Measurements from ENCODE around the gene PRDX6.
"Not testable (repeated sequence)": the region's sequence is repeated elsewhere in the genome, so short reads cannot be mapped to it uniquely, and the experiment has no call there.

Gene PRDX6

GRCh38 chr1:173491508-173491907, 14.4 kb downstream of the PRDX6 start:
- Histone ChIP-seq H3K27ac (ENCODE audit: low read depth in 2 of 2, low read length in 2 of 2) (no peak overlapping the region), H3K4me3 (ENCODE audit: low read length in 2 of 2) (no peak overlapping the region), H3K4me1 (ENCODE audit: control insufficient read depth in 2 of 2, insufficient read depth in 2 of 2, low read length in 2 of 2) (no peaks in the 10 kb centered on the region), H3K36me3 (ENCODE audit: control insufficient read depth in 2 of 2, insufficient read depth in 2 of 2, low read length in 2 of 2) (peaks cover 27 to 29% of the 10 kb centered on the region in 2 donors), H3K9me3 (ENCODE audit: control insufficient read depth in 2 of 2, low read length in 2 of 2) (no peaks in the 10 kb centered on the region), H3K27me3 (ENCODE audit: control insufficient read depth in 2 of 2, insufficient read depth in 2 of 2, low read length in 2 of 2) (no peaks in the 10 kb centered on the region), H3K9ac (ENCODE audit: low read depth in 1 of 2, low read length in 2 of 2) (no peak overlapping the region)

GRCh38 chr1:173493125-173493524, 16.0 kb downstream of the PRDX6 start:
- H3K27ac ChIP-seq (ENCODE audit: low read depth in 2 of 2, low read length in 2 of 2); H3K9ac ChIP-seq (ENCODE audit: low read depth in 1 of 2, low read length in 2 of 2); H3K4me3 ChIP-seq (ENCODE audit: low read length in 2 of 2); H3K4me1 ChIP-seq (ENCODE audit: control insufficient read depth in 2 of 2, insufficient read depth in 2 of 2, low read length in 2 of 2); H3K27me3 ChIP-seq (ENCODE audit: control insufficient read depth in 2 of 2, insufficient read depth in 2 of 2, low read length in 2 of 2); H3K9me3 ChIP-seq (ENCODE audit: control insufficient read depth in 2 of 2, low read length in 2 of 2): not testable (repeated sequence)
- H3K36me3 ChIP-seq (ENCODE audit: control insufficient read depth in 2 of 2, insufficient read depth in 2 of 2, low read length in 2 of 2): peaks cover 12 to 13% of the 10 kb centered on the region in 2 donors

DNA sequence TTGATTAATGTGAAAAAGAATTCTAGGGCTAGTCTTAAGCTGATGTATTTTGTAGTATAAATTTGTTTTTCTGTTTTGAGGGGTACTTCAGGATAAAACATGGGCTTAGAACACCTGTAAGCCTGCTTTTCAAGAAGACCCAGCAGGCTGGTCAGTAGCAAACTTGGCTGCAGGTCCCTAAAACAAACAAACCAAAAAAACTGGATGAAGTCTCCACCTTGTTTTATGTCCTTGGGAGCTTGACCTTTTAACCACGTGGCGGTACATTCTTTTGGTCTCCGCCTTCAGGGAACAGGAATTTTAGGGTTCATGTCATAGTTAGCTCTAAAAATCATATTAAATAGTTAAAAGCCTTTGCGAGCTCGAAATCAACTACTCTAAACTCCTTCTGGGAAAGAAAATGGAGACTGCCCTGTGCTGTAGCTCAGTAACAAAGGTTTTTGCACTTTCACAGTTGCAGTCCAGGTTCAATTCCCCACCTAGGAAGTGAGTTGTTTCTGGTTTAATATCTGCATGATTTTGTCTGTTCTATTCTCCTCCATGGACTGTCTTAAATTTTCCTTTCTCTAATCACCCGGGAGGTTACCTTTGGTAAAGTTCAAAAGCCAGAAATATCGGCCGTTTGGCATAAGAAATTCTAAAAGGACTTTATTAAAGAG, 18.6 kb downstream of the PRDX6 start:
- Histone ChIP-seq H3K4me1 (ENCODE audit: control insufficient read depth in 2 of 2, insufficient read depth in 2 of 2, low read length in 2 of 2) (peaks cover 0 to 2% of the 10 kb centered on the region in 2 donors), H3K4me3 (ENCODE audit: low read length in 2 of 2) (no peak overlapping the region), H3K27me3 (ENCODE audit: control insufficient read depth in 2 of 2, insufficient read depth in 2 of 2, low read length in 2 of 2) (no peaks in the 10 kb centered on the region), H3K9me3 (ENCODE audit: control insufficient read depth in 2 of 2, low read length in 2 of 2) (no peaks in the 10 kb centered on the region), H3K36me3 (ENCODE audit: control insufficient read depth in 2 of 2, insufficient read depth in 2 of 2, low read length in 2 of 2) (no peaks in the 10 kb centered on the region), H3K27ac (ENCODE audit: low read depth in 2 of 2, low read length in 2 of 2) (no peak overlapping the region), H3K9ac (ENCODE audit: low read depth in 1 of 2, low read length in 2 of 2) (no peak overlapping the region)

- Histone ChIP-seq H3K4me1 (ENCODE audit: control insufficient read depth in 2 of 2, insufficient read depth in 2 of 2, low read length in 2 of 2) (peaks cover 0 to 2% of the 10 kb centered on the region in 2 donors), H3K27me3 (ENCODE audit: control insufficient read depth in 2 of 2, insufficient read depth in 2 of 2, low read length in 2 of 2) (no peaks in the 10 kb centered on the region)
These were observed 19.7 kb downstream of the PRDX6 start for GRCh38 chr1:173496757-173497320.

DNA sequence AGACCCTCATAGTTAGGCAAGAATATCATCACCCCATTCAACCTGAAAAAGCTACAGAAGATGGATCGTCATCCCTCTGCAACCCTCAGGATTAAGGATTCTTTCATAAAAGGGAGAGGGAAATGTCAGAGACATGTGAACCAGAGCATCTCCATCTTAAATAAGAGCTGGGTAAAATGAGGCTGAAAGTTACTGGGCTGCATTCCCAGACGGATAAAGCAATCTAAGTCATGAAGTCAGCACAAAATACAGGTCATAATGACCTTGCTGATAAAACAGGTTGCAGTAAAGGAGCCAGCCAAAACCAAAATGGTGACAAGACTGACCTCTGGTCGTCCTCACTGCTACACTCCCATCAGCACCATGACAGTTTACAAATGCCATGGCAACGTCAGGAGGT, 22.6 kb downstream of the PRDX6 start:
- no peak overlapping the region for H3K9ac ChIP-seq (ENCODE audit: low read depth in 1 of 2, low read length in 2 of 2)
- no peak overlapping the region for H3K27ac ChIP-seq (ENCODE audit: low read depth in 2 of 2, low read length in 2 of 2)
- peaks cover 0 to 2% of the 10 kb centered on the region in 2 donors for H3K4me1 ChIP-seq (ENCODE audit: control insufficient read depth in 2 of 2, insufficient read depth in 2 of 2, low read length in 2 of 2)
- H3K9me3 ChIP-seq (ENCODE audit: control insufficient read depth in 2 of 2, low read length in 2 of 2): no peaks in the 10 kb centered on the region
- no peaks in the 10 kb centered on the region for H3K27me3 ChIP-seq (ENCODE audit: control insufficient read depth in 2 of 2, insufficient read depth in 2 of 2, low read length in 2 of 2)
- H3K4me3 ChIP-seq (ENCODE audit: low read length in 2 of 2): no peak overlapping the region
- H3K36me3 ChIP-seq (ENCODE audit: control insufficient read depth in 2 of 2, insufficient read depth in 2 of 2, low read length in 2 of 2): no peaks in the 10 kb centered on the region

More at GRCh38 chr1:173496757-173497320, 19.7 kb downstream of the PRDX6 start:
- peak overlapping the region in 1 of 2 donors; percentile 19 for H3K27ac ChIP-seq (ENCODE audit: low read depth in 2 of 2, low read length in 2 of 2)
- no peak overlapping the region for H3K4me3 ChIP-seq (ENCODE audit: low read length in 2 of 2)
- H3K9ac ChIP-seq (ENCODE audit: low read depth in 1 of 2, low read length in 2 of 2): no peak overlapping the region
- no peaks in the 10 kb centered on the region for H3K9me3 ChIP-seq (ENCODE audit: control insufficient read depth in 2 of 2, low read length in 2 of 2)
- no peaks in the 10 kb centered on the region for H3K36me3 ChIP-seq (ENCODE audit: control insufficient read depth in 2 of 2, insufficient read depth in 2 of 2, low read length in 2 of 2)

DNA sequence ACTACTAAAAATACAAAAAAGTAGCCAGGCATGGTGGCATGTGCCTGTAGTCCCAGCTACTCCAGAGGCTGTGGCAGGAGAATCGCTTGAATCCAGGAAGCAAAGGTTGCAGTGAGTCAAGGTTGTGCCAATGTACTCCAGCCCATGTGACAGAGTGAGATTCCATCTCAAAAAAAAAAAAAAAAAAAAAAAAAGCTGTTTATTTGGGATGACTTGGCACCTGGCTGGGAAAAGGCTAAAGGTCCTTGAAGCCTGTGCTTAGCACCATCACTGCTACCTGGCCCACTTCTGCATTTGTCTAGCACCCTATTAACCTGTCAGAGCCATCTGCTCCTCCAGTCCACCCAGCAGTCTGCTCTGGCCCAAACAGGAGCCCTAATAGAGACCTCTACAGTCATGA, 25.0 kb downstream of the PRDX6 start:
- Histone ChIP-seq H3K4me1 (ENCODE audit: control insufficient read depth in 2 of 2, insufficient read depth in 2 of 2, low read length in 2 of 2) (peaks cover 3 to 4% of the 10 kb centered on the region in 2 donors), H3K4me3 (ENCODE audit: low read length in 2 of 2) (no peak overlapping the region), H3K9me3 (ENCODE audit: control insufficient read depth in 2 of 2, low read length in 2 of 2) (no peaks in the 10 kb centered on the region), H3K9ac (ENCODE audit: low read depth in 1 of 2, low read length in 2 of 2) (no peak overlapping the region), H3K36me3 (ENCODE audit: control insufficient read depth in 2 of 2, insufficient read depth in 2 of 2, low read length in 2 of 2) (no peaks in the 10 kb centered on the region), H3K27ac (ENCODE audit: low read depth in 2 of 2, low read length in 2 of 2) (no peak overlapping the region), H3K27me3 (ENCODE audit: control insufficient read depth in 2 of 2, insufficient read depth in 2 of 2, low read length in 2 of 2) (no peaks in the 10 kb centered on the region)

GRCh38 chr1:173503391-173503790, 26.3 kb downstream of the PRDX6 start:
- H3K9ac ChIP-seq (ENCODE audit: low read depth in 1 of 2, low read length in 2 of 2): no peak overlapping the region
- H3K36me3 ChIP-seq (ENCODE audit: control insufficient read depth in 2 of 2, insufficient read depth in 2 of 2, low read length in 2 of 2): no peaks in the 10 kb centered on the region
- H3K4me1 ChIP-seq (ENCODE audit: control insufficient read depth in 2 of 2, insufficient read depth in 2 of 2, low read length in 2 of 2): peaks cover 9 to 10% of the 10 kb centered on the region in 2 donors
- no peak overlapping the region for H3K4me3 ChIP-seq (ENCODE audit: low read length in 2 of 2)
- H3K27me3 ChIP-seq (ENCODE audit: control insufficient read depth in 2 of 2, insufficient read depth in 2 of 2, low read length in 2 of 2): no peaks in the 10 kb centered on the region
- H3K9me3 ChIP-seq (ENCODE audit: control insufficient read depth in 2 of 2, low read length in 2 of 2): no peaks in the 10 kb centered on the region
- H3K27ac ChIP-seq (ENCODE audit: low read depth in 2 of 2, low read length in 2 of 2): no peak overlapping the region

GRCh38 chr1:173504268-173504667, 27.1 kb downstream of the PRDX6 start:
- Histone ChIP-seq H3K27ac (ENCODE audit: low read depth in 2 of 2, low read length in 2 of 2) (no peak overlapping the region), H3K9me3 (ENCODE audit: control insufficient read depth in 2 of 2, low read length in 2 of 2) (no peaks in the 10 kb centered on the region), H3K36me3 (ENCODE audit: control insufficient read depth in 2 of 2, insufficient read depth in 2 of 2, low read length in 2 of 2) (no peaks in the 10 kb centered on the region), H3K4me1 (ENCODE audit: control insufficient read depth in 2 of 2, insufficient read depth in 2 of 2, low read length in 2 of 2) (peaks cover 9 to 10% of the 10 kb centered on the region in 2 donors), H3K27me3 (ENCODE audit: control insufficient read depth in 2 of 2, insufficient read depth in 2 of 2, low read length in 2 of 2) (no peaks in the 10 kb centered on the region), H3K4me3 (ENCODE audit: low read length in 2 of 2) (no peak overlapping the region), H3K9ac (ENCODE audit: low read depth in 1 of 2, low read length in 2 of 2) (no peak overlapping the region)

GRCh38 chr1:173505391-173505790, 28.3 kb downstream of the PRDX6 start:
- Histone ChIP-seq H3K27me3 (ENCODE audit: control insufficient read depth in 2 of 2, insufficient read depth in 2 of 2, low read length in 2 of 2) (no peaks in the 10 kb centered on the region), H3K4me3 (ENCODE audit: low read length in 2 of 2) (no peak overlapping the region), H3K27ac (ENCODE audit: low read depth in 2 of 2, low read length in 2 of 2) (no peak overlapping the region), H3K9me3 (ENCODE audit: control insufficient read depth in 2 of 2, low read length in 2 of 2) (no peaks in the 10 kb centered on the region), H3K4me1 (ENCODE audit: control insufficient read depth in 2 of 2, insufficient read depth in 2 of 2, low read length in 2 of 2) (peaks cover 9 to 10% of the 10 kb centered on the region in 2 donors), H3K36me3 (ENCODE audit: control insufficient read depth in 2 of 2, insufficient read depth in 2 of 2, low read length in 2 of 2) (no peaks in the 10 kb centered on the region), H3K9ac (ENCODE audit: low read depth in 1 of 2, low read length in 2 of 2) (no peak overlapping the region)

- Histone ChIP-seq H3K9ac (ENCODE audit: low read depth in 1 of 2, low read length in 2 of 2) (no peak overlapping the region), H3K36me3 (ENCODE audit: control insufficient read depth in 2 of 2, insufficient read depth in 2 of 2, low read length in 2 of 2) (no peaks in the 10 kb centered on the region), H3K4me1 (ENCODE audit: control insufficient read depth in 2 of 2, insufficient read depth in 2 of 2, low read length in 2 of 2) (peaks cover 9 to 10% of the 10 kb centered on the region in 2 donors), H3K27ac (ENCODE audit: low read depth in 2 of 2, low read length in 2 of 2) (peak overlapping the region in 1 of 2 donors; percentile 48), H3K27me3 (ENCODE audit: control insufficient read depth in 2 of 2, insufficient read depth in 2 of 2, low read length in 2 of 2) (no peaks in the 10 kb centered on the region), H3K9me3 (ENCODE audit: control insufficient read depth in 2 of 2, low read length in 2 of 2) (no peaks in the 10 kb centered on the region), H3K4me3 (ENCODE audit: low read length in 2 of 2) (no peak overlapping the region)
These were observed 29.3 kb downstream of the PRDX6 start for GRCh38 chr1:173506437-173506836.

Measured in mucosa of rectum (tissue), 2 donors.